IMR-90 (cell line): ENCODE data around the gene ZNF747. TPM values are rescaled to one million over a fixed set of nuclear protein-coding genes. Genes with fewer than 3 reads are reported as not detected.

Source experiments
- ATAC-seq: fragments of 200-7000 bp; cut with Tn5 transposase; 2 replicates; pipeline ENCODE4 v1.9.1; 2020; ENCODE audit warnings: low read depth, mild to moderate bottlenecking, moderate library complexity
- BruUV-seq: library from RNA; stranded (reverse); fragments of 400-500 nt; replicated peaks from 2 replicates; lab custom pipeline; 2021; lab: Mats Ljungman, UMichigan
- CTCF ChIA-PET: fragments of 300-600 bp; formaldehyde crosslinking; extraction: SDS; loops from one replicate; lab custom pipeline; 2021; ENCODE audit warnings: antibody characterized with exemption; lab: Yijun Ruan, JAX
- POLR2A ChIA-PET: fragments of 300-600 bp; sonication (Branson Sonifier 250); formaldehyde crosslinking; loops from one replicate; lab custom pipeline; 2022; ENCODE audit warnings: antibody characterized with exemption; ENCODE audit not compliant: unreplicated experiment; lab: Charles Lee
- DNase-seq: peaks from one replicate; pipeline ENCODE4 v3.0.0; 2013
- H2AFZ ChIP-seq: replicated peaks from 2 replicates; pipeline ENCODE3; 2013; ENCODE audit warnings: low read length, mild to moderate bottlenecking; ENCODE audit not compliant: poor library complexity
- H2AK5ac ChIP-seq: 2 replicates; pipeline ENCODE4 v1.6.1; 2013; ENCODE audit warnings: low read depth, low read length, inconsistent platforms
- H2AK9ac ChIP-seq: replicated peaks from 2 replicates; pipeline ENCODE3; 2013; ENCODE audit warnings: mild to moderate bottlenecking, low read depth, low read length, moderate library complexity; ENCODE audit not compliant: poor library complexity
- H2BK120ac ChIP-seq: 2 replicates; pipeline ENCODE4 v1.6.1; 2013; ENCODE audit warnings: low read depth, low read length, inconsistent platforms
- H2BK15ac ChIP-seq: 3 replicates; pipeline ENCODE4 v1.6.1; 2013; ENCODE audit warnings: low read depth, low read length, inconsistent platforms
- H2BK20ac ChIP-seq: 2 replicates; pipeline ENCODE4 v1.6.1; 2013; ENCODE audit warnings: low read depth, mild to moderate bottlenecking, inconsistent platforms, low read length, moderate library complexity
- H2BK5ac ChIP-seq: 2 replicates; pipeline ENCODE4 v1.6.1; 2013; ENCODE audit warnings: mild to moderate bottlenecking, low read depth, low read length, inconsistent platforms; ENCODE audit not compliant: poor library complexity, severe bottlenecking
- H3K14ac ChIP-seq: replicated peaks from 2 replicates; pipeline ENCODE4 v1.6.1; 2013; ENCODE audit warnings: low read depth, low read length, inconsistent platforms
- H3K18ac ChIP-seq: 2 replicates; pipeline ENCODE4 v1.6.1; 2013; ENCODE audit warnings: low read depth, low read length, control low read depth
- H3K23ac ChIP-seq: 2 replicates; pipeline ENCODE4 v1.6.1; 2013; ENCODE audit warnings: low read depth, low read length, inconsistent platforms
- H3K27ac ChIP-seq: 2 replicates; pipeline ENCODE4 v1.5.1; 2013; ENCODE audit warnings: mild to moderate bottlenecking, control low read depth, low read length; ENCODE audit not compliant: insufficient read depth
- H3K27me3 ChIP-seq: 2 replicates; pipeline ENCODE4 v1.6.1; 2013; ENCODE audit warnings: low read length; ENCODE audit not compliant: control insufficient read depth, insufficient read depth
- H3K36me3 ChIP-seq: 2 replicates; pipeline ENCODE4 v1.6.1; 2013; ENCODE audit warnings: low read length, mixed read lengths; ENCODE audit not compliant: control insufficient read depth, insufficient read depth
- H3K4ac ChIP-seq: 2 replicates; pipeline ENCODE4 v1.6.1; 2013; ENCODE audit warnings: low read depth, low read length, inconsistent platforms
- H3K4me1 ChIP-seq: 2 replicates; pipeline ENCODE4 v1.6.1; 2013; ENCODE audit warnings: low read length, mixed read lengths; ENCODE audit not compliant: control insufficient read depth, insufficient read depth
- H3K4me2 ChIP-seq: 2 replicates; pipeline ENCODE4 v1.6.1; 2013; ENCODE audit warnings: low read depth, mild to moderate bottlenecking, control low read depth, low read length, moderate library complexity
- H3K4me3 ChIP-seq: 2 replicates; pipeline ENCODE4 v1.5.1; 2013; ENCODE audit warnings: low read depth, mild to moderate bottlenecking, control low read depth, low read length, moderate library complexity; ENCODE audit not compliant: insufficient read depth
- H3K56ac ChIP-seq: 2 replicates; pipeline ENCODE4 v1.6.1; 2013; ENCODE audit warnings: low read length, inconsistent platforms; ENCODE audit not compliant: insufficient read depth; ENCODE audit errors: extremely low read depth
- H3K79me1 ChIP-seq, 2 experiments: 2 replicates each; pipeline ENCODE4 v1.6.1; 2013; ENCODE audit warnings: low read length in 2 of 2, inconsistent platforms in 1 of 2, low read depth in 1 of 2
- H3K9ac ChIP-seq: 2 replicates; pipeline ENCODE4 v1.6.1; 2013; ENCODE audit warnings: low read depth, low read length, control low read depth
- H3K9me1 ChIP-seq: 2 replicates; pipeline ENCODE4 v1.6.1; 2013; ENCODE audit warnings: low read length, inconsistent platforms; ENCODE audit not compliant: insufficient read depth
- H3K9me3 ChIP-seq: 2 replicates; pipeline ENCODE4 v1.6.1; 2013; ENCODE audit warnings: low read length; ENCODE audit not compliant: control insufficient read depth, insufficient read depth
- H4K20me1 ChIP-seq: 2 replicates; pipeline ENCODE4 v1.6.1; 2013; ENCODE audit warnings: low read length, inconsistent platforms; ENCODE audit not compliant: insufficient read depth
- H4K5ac ChIP-seq: 2 replicates; pipeline ENCODE4 v1.6.1; 2013; ENCODE audit warnings: mild to moderate bottlenecking, low read depth, low read length, control low read depth
- H4K8ac ChIP-seq, 2 experiments: 2 replicates each; pipeline ENCODE4 v1.6.1; 2013; ENCODE audit warnings: low read depth in 2 of 2, low read length in 2 of 2, control low read depth in 1 of 2, inconsistent platforms in 1 of 2
- H4K91ac ChIP-seq: 2 replicates; pipeline ENCODE4 v1.6.1; 2013; ENCODE audit warnings: low read depth, low read length, inconsistent platforms; ENCODE audit not compliant: insufficient read depth
- CEBPB ChIP-seq: IDR thresholded peaks from 2 replicates; pipeline ENCODE4 v1.6.1; 2012; ENCODE audit warnings: low read depth, low read length, improper control_type of control experiment
- CHD1 ChIP-seq: IDR thresholded peaks from 2 replicates; pipeline ENCODE4 v1.6.1; 2012; ENCODE audit warnings: low read depth, low read length, improper control_type of control experiment
- CTCF ChIP-seq: conservative IDR thresholded peaks from 2 replicates; pipeline ENCODE4 v1.5.1; 2012; ENCODE audit warnings: mild to moderate bottlenecking, low read depth, low read length, improper control_type of control experiment
- FOS ChIP-seq: fragments of 150-350 bp; IDR thresholded peaks from 2 replicates; pipeline ENCODE4 v1.6.1; 2016; ENCODE audit warnings: low read depth, low read length
- POLR2A ChIP-seq: IDR thresholded peaks from 2 replicates; pipeline ENCODE4 v1.6.1; 2012; ENCODE audit warnings: mild to moderate bottlenecking, low read depth, low read length
- RAD21 ChIP-seq: IDR thresholded peaks from 2 replicates; pipeline ENCODE4 v1.6.1; 2012; ENCODE audit warnings: low read length, improper control_type of control experiment
- SMC3 ChIP-seq: fragments of 150-350 bp; IDR thresholded peaks from 2 replicates; pipeline ENCODE4 v1.6.1; 2016; ENCODE audit warnings: low read depth, mild to moderate bottlenecking, antibody characterized with exemption, low read length, moderate library complexity
- USF2 ChIP-seq: fragments of 150-350 bp; IDR thresholded peaks from 2 replicates; pipeline ENCODE4 v1.6.1; 2017; ENCODE audit warnings: mild to moderate bottlenecking, antibody characterized with exemption, low read length, low read depth
- WGBS, 2 experiments: methylation state at CpG; one replicate each; pipeline versions ENCODE4 v1.1.5 to v1.1.7; 2013; ENCODE audit warnings: missing lambda C conversion rate in 2 of 2; ENCODE audit not compliant: insufficient read length in 1 of 2; ENCODE audit errors: extremely low coverage in 2 of 2; 5-methylcytosine and 5-hydroxymethylcytosine counted together
- dilution Hi-C: fragments of 300-500 bp; cut with HindIII; formaldehyde crosslinking; loops from one replicate; pipeline ENCODE4 v1.14.3; 2018; ENCODE audit warnings: low sequenced_read_pairs; ENCODE audit not compliant: unreplicated experiment
- in situ Hi-C: fragments of 300-500 bp; cut with MboI; formaldehyde crosslinking; loops from 3 replicates; pipeline ENCODE4 v1.14.3; 2019; ENCODE audit warnings: low sequenced_read_pairs, inconsistent platforms, mixed read lengths
- intact Hi-C: fragments of 100-400 bp; cut with micrococcal nuclease; formaldehyde crosslinking; loops from 2 replicates; pipeline ENCODE4 v1.10.0; 2022
- polyA plus RNA-seq, 3 experiments: library from polyadenylated mRNA; depleted of rRNA; stranded (reverse); fragments of >200 nt; gene quantifications; 2 replicates each; pipeline ENCODE4 v1.2.3, GENCODE V29; 2012; ENCODE audit warnings: low replicate concordance in 1 of 3
- total RNA-seq: library from RNA; depleted of rRNA; stranded (reverse); fragments of >200 nt; gene quantifications from 2 replicates; pipeline ENCODE4 v1.2.3, GENCODE V29; 2012

Gene ZNF747
- total and polyA plus RNA-seq, 2 of the 4 experiments (the other 2 are of a cell fraction): 2.0 to 2.9 TPM

GRCh38 chr16:30561089-30561816 is 26.6 kb upstream of the ZNF747 start (continued):
- TF ChIP-seq SMC3: no peak

- H3K36me3 ChIP-seq: peaks cover 14% of the 10 kb centered on the region
- H3K9ac ChIP-seq: no peak overlapping the region
- no CpG with 5 or more reads among the region's 6 CpGs for WGBS, 2 experiments
- no peaks in the 10 kb centered on the region for H3K9me3 ChIP-seq
- H4K20me1 ChIP-seq: no peaks in the 10 kb centered on the region; the same call in 1 of the 2 replicates
- H3K27ac ChIP-seq: no peak overlapping the region
- H3K4me3 ChIP-seq: no peak overlapping the region
- no peak overlapping the region for H4K91ac ChIP-seq
- no peak for TF ChIP-seq USF2
- no peak for TF ChIP-seq POLR2A
- TF ChIP-seq CEBPB: no peak
- TF ChIP-seq RAD21: no peak
- no peak for TF ChIP-seq CHD1
- TF ChIP-seq FOS: no peak
- TF ChIP-seq CTCF: no peak
- POLR2A ChIA-PET: no interaction called here
- H3K4me2 ChIP-seq: no peak overlapping the region
- dilution Hi-C loops: no loop called here
- H2BK20ac ChIP-seq: no peak overlapping the region
- BruUV-seq: no TSS peak
- H3K14ac ChIP-seq: no peak overlapping the region
- H3K4ac ChIP-seq: no peak overlapping the region; the same call in 1 of the 2 replicates
- no peak overlapping the region; the same call in 1 of the 2 replicates for H2AK5ac ChIP-seq
- H3K18ac ChIP-seq: no peak overlapping the region
- H4K5ac ChIP-seq: no peak overlapping the region
- no peak overlapping the region for H3K23ac ChIP-seq
- no peak overlapping the region for H2BK120ac ChIP-seq
- no peak overlapping the region for H2BK15ac ChIP-seq
- in situ Hi-C loops: no loop called here
- H2AK9ac ChIP-seq: no peak overlapping the region
- H4K8ac ChIP-seq: 0 out of 4 replicates have a peak overlapping the region, but pooled peaks of 1 of the 2 experiments have one; percentile 99
- intact Hi-C loops: no loop called here
- ATAC-seq: no peak
- H3K9me1 ChIP-seq: no peaks in the 10 kb centered on the region
- no peak overlapping the region for H2AFZ ChIP-seq
- H3K79me1 ChIP-seq: peaks cover 0 to 22% of the 10 kb centered on the region in 2 experiments; a peak in 2 of 4 replicates
- H3K4me1 ChIP-seq: no peaks in the 10 kb centered on the region
- CTCF ChIA-PET: no interaction called here
- no peak for DNase-seq
- H3K27me3 ChIP-seq: no peaks in the 10 kb centered on the region
- H2BK5ac ChIP-seq: no peak overlapping the region
- H3K56ac ChIP-seq: no peak overlapping the region
Observed at GRCh38 chr16:30559690-30560089, 25.0 kb upstream of the ZNF747 start.
